HG03442 (cell line): Measurements from ENCODE around the gene GRIK2.

ENCODE experiments used
- ATAC-seq: cut with Tn5 transposase; IDR thresholded peaks from one replicate; pipeline ENCODE4 v1.9.1; 2021; ENCODE audit warnings: mild to moderate bottlenecking, moderate library complexity; ENCODE audit not compliant: unreplicated experiment

The GRIK2 gene

GRCh38 chr6:101534821-101535220 lies 141.3 kb downstream of the GRIK2 start:
- ATAC-seq, result no peak

- no peak for ATAC-seq
Measured at GRCh38 chr6:101537753-101538316, 144.3 kb downstream of the GRIK2 start.

GRCh38 chr6:101539510-101540245 lies 146.2 kb downstream of the GRIK2 start:
- no peak for ATAC-seq

- ATAC-seq, result no peak
Measured at GRCh38 chr6:101541894-101542293, 148.4 kb downstream of the GRIK2 start.

- no peak for ATAC-seq
Measured at GRCh38 chr6:101543796-101544195, 150.3 kb downstream of the GRIK2 start.

GRCh38 chr6:101544286-101544685 lies 150.8 kb downstream of the GRIK2 start:
- no peak for ATAC-seq

- ATAC-seq, result no peak
Measured at GRCh38 chr6:101545191-101545590, 151.7 kb downstream of the GRIK2 start.

GRCh38 chr6:101550451-101550850 lies 156.9 kb downstream of the GRIK2 start:
- no peak for ATAC-seq

GRCh38 chr6:101554231-101554630 lies 160.7 kb downstream of the GRIK2 start:
- no peak for ATAC-seq

- ATAC-seq, result no peak
Measured at GRCh38 chr6:101558712-101559111, 165.2 kb downstream of the GRIK2 start.

GRCh38 chr6:101572627-101573026 lies 179.1 kb downstream of the GRIK2 start:
- ATAC-seq, result no peak

GRCh38 chr6:101577091-101577490 lies 183.6 kb downstream of the GRIK2 start:
- ATAC-seq, result no peak

GRCh38 chr6:101578306-101578705 lies 184.8 kb downstream of the GRIK2 start:
- no peak for ATAC-seq

- ATAC-seq, result no peak
Measured at GRCh38 chr6:101582792-101583191, 189.3 kb downstream of the GRIK2 start.

- no peak for ATAC-seq
Measured at GRCh38 chr6:101585501-101585900, 192.0 kb downstream of the GRIK2 start.

- no peak for ATAC-seq
Measured at GRCh38 chr6:101588343-101588742, 194.8 kb downstream of the GRIK2 start.

GRCh38 chr6:101595276-101595675 lies 201.8 kb downstream of the GRIK2 start:
- ATAC-seq, result no peak

- ATAC-seq, result no peak
Measured at GRCh38 chr6:101597693-101598092, 204.2 kb downstream of the GRIK2 start.

- ATAC-seq, result no peak
Measured at GRCh38 chr6:101605426-101605825, 211.9 kb downstream of the GRIK2 start.

- peak; percentile 80 for ATAC-seq
Measured at GRCh38 chr6:101605874-101606273, 212.4 kb downstream of the GRIK2 start.

- ATAC-seq, result no peak
Measured at GRCh38 chr6:101607111-101607690, 213.7 kb downstream of the GRIK2 start.

- no peak for ATAC-seq
Measured at GRCh38 chr6:101608703-101609102, 215.2 kb downstream of the GRIK2 start.
